ENCODE measurements around the gene ERAP2.

ERAP2 gene

GRCh38 chr5:96968614-96969013 is 92.3 kb downstream of the ERAP2 start:
- ATAC-seq (ENCODE audit: low read depth): no peak
- peaks cover 16% of the 10 kb centered on the region for H3K4me1 ChIP-seq (ENCODE audit: insufficient read depth, poor library complexity, severe bottlenecking)
- DNase-seq (ENCODE audit: low spot score): no peak
- no peaks in the 10 kb centered on the region for H3K27me3 ChIP-seq (ENCODE audit: insufficient read depth, poor library complexity, severe bottlenecking)
- H3K4me3 ChIP-seq (ENCODE audit: severe bottlenecking): no peak overlapping the region
- peak overlapping the region; percentile 1 for H3K27ac ChIP-seq (ENCODE audit: poor library complexity, severe bottlenecking)
- TF ChIP-seq, protein P1, sequence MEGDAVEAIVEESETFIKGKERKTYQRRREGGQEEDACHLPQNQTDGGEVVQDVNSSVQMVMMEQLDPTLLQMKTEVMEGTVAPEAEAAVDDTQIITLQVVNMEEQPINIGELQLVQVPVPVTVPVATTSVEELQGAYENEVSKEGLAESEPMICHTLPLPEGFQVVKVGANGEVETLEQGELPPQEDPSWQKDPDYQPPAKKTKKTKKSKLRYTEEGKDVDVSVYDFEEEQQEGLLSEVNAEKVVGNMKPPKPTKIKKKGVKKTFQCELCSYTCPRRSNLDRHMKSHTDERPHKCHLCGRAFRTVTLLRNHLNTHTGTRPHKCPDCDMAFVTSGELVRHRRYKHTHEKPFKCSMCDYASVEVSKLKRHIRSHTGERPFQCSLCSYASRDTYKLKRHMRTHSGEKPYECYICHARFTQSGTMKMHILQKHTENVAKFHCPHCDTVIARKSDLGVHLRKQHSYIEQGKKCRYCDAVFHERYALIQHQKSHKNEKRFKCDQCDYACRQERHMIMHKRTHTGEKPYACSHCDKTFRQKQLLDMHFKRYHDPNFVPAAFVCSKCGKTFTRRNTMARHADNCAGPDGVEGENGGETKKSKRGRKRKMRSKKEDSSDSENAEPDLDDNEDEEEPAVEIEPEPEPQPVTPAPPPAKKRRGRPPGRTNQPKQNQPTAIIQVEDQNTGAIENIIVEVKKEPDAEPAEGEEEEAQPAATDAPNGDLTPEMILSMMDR (IDR thresholded peaks at IDR 0.05; ENCODE audit: poor library complexity, severe bottlenecking): no peak
- 0 out of 2 replicates have a peak, but pooled peaks cover 3% of the 10 kb centered on the region for H3K36me3 ChIP-seq (ENCODE audit: low read depth)
- H3K9me3 ChIP-seq (ENCODE audit: severe bottlenecking): no peaks in the 10 kb centered on the region

Measured in RWPE2 (cell line).